PC-9 (cell line): ENCODE results near the gene PRTG.

Experiments used
- CTCF ChIP-seq: fragments of 200-600 bp; sonication (generic); conservative IDR thresholded peaks from 2 replicates; pipeline ENCODE4 v1.6.1; 2017; ENCODE audit warnings: mixed run types, antibody characterized with exemption, mild to moderate bottlenecking, moderate library complexity
- EZH2 ChIP-seq: fragments of 200-600 bp; sonication (generic); IDR thresholded peaks from 2 replicates; pipeline ENCODE4 v1.8.0; 2017; ENCODE audit warnings: antibody characterized with exemption, low read depth

- TF ChIP-seq CTCF (no peak), EZH2 (no peak)
Measured at GRCh38 chr15:55791551-55792400, 48.8 kb upstream of the PRTG start.
